ENCODE measurements around the gene ZRSR2. TPM values are rescaled to one million over a fixed set of nuclear protein-coding genes. Genes with fewer than 3 reads are reported as not detected.

ZRSR2 gene
- total RNA-seq, 2 donors from 2014 or later = 2.9 to 6.2 TPM

- H3K27me3 ChIP-seq (replicated peaks; ENCODE audit: insufficient read depth) = no peaks in the 10 kb centered on the region
- no peak for DNase-seq (ENCODE audit: low spot score)
- no peaks in the 10 kb centered on the region for H3K36me3 ChIP-seq
- no peak overlapping the region for H3K4me3 ChIP-seq
- no peak overlapping the region for H3K27ac ChIP-seq
- no peaks in the 10 kb centered on the region for H3K9me3 ChIP-seq
- no peaks in the 10 kb centered on the region for H3K4me1 ChIP-seq (replicated peaks)
- TF ChIP-seq POLR2A (IDR thresholded peaks at IDR 0.05) (no peak), POLR2AphosphoS5 (IDR thresholded peaks at IDR 0.05) (no peak), CTCF (IDR thresholded peaks at IDR 0.05) (no peak)
- intact Hi-C loops (cut with DNase I) = no loop called here
- 67% methylated on average over 10 of the region's 10 CpGs for WGBS
Measured at GRCh38 chrX:15815779-15816437, 25.6 kb downstream of the ZRSR2 start.

GRCh38 chrX:15816438-15816809 lies 26.1 kb downstream of the ZRSR2 start:
- TF ChIP-seq POLR2AphosphoS5 (IDR thresholded peaks at IDR 0.05) (no peak), POLR2A (IDR thresholded peaks at IDR 0.05) (no peak), CTCF (IDR thresholded peaks at IDR 0.05) (no peak)
- H3K4me1 ChIP-seq (replicated peaks) = no peaks in the 10 kb centered on the region
- no peaks in the 10 kb centered on the region for H3K27me3 ChIP-seq (replicated peaks; ENCODE audit: insufficient read depth)
- H3K36me3 ChIP-seq = no peaks in the 10 kb centered on the region
- intact Hi-C loops (cut with DNase I) = no loop called here
- no peak overlapping the region for H3K4me3 ChIP-seq
- H3K9me3 ChIP-seq = no peaks in the 10 kb centered on the region
- H3K27ac ChIP-seq = no peak overlapping the region
- WGBS = 56% methylated on average over 1 of the region's 1 CpG
- DNase-seq (ENCODE audit: low spot score) = no peak

GRCh38 chrX:15816886-15817285 lies 26.6 kb downstream of the ZRSR2 start:
- 52% methylated on average over 4 of the region's 4 CpGs for WGBS
- Histone ChIP-seq H3K36me3 (no peaks in the 10 kb centered on the region), H3K4me3 (no peak overlapping the region), H3K27me3 (replicated peaks; ENCODE audit: insufficient read depth) (no peaks in the 10 kb centered on the region), H3K9me3 (no peaks in the 10 kb centered on the region), H3K27ac (no peak overlapping the region), H3K4me1 (replicated peaks) (no peaks in the 10 kb centered on the region)
- TF ChIP-seq CTCF (IDR thresholded peaks at IDR 0.05) (no peak), POLR2AphosphoS5 (IDR thresholded peaks at IDR 0.05) (no peak)
- intact Hi-C loops (cut with DNase I) = no loop called here
- DNase-seq (ENCODE audit: low spot score) = no peak

GRCh38 chrX:15820106-15821073 lies 30.1 kb downstream of the ZRSR2 start:
- intact Hi-C loops (cut with DNase I) = no loop called here
- no peak for DNase-seq (ENCODE audit: low spot score)
- TF ChIP-seq POLR2AphosphoS5 (IDR thresholded peaks at IDR 0.05) (no peak), POLR2A (IDR thresholded peaks at IDR 0.05) (no peak), CTCF (IDR thresholded peaks at IDR 0.05) (no peak)
- Histone ChIP-seq H3K4me1 (replicated peaks) (no peaks in the 10 kb centered on the region), H3K27ac (no peak overlapping the region), H3K4me3 (no peak overlapping the region), H3K27me3 (replicated peaks; ENCODE audit: insufficient read depth) (no peaks in the 10 kb centered on the region), H3K36me3 (no peaks in the 10 kb centered on the region), H3K9me3 (no peaks in the 10 kb centered on the region)
- 86% methylated on average over 14 of the region's 14 CpGs for WGBS

All from prostate gland (tissue), 2 donors.